OCI-M2 (cell line): ENCODE data around the gene PPFIA1.

Experiments
- DNase-seq: peaks from one replicate; lab custom pipeline; 2025; ENCODE audit not compliant: unreplicated experiment; lab: John Stamatoyannopoulos, UW

The PPFIA1 gene

GRCh38 chr11:70296681-70297080, 26.2 kb downstream of the PPFIA1 start:
- DNase-seq, result no peak

- DNase-seq, result no peak
Measured at GRCh38 chr11:70297341-70297740, 26.9 kb downstream of the PPFIA1 start.

DNA sequence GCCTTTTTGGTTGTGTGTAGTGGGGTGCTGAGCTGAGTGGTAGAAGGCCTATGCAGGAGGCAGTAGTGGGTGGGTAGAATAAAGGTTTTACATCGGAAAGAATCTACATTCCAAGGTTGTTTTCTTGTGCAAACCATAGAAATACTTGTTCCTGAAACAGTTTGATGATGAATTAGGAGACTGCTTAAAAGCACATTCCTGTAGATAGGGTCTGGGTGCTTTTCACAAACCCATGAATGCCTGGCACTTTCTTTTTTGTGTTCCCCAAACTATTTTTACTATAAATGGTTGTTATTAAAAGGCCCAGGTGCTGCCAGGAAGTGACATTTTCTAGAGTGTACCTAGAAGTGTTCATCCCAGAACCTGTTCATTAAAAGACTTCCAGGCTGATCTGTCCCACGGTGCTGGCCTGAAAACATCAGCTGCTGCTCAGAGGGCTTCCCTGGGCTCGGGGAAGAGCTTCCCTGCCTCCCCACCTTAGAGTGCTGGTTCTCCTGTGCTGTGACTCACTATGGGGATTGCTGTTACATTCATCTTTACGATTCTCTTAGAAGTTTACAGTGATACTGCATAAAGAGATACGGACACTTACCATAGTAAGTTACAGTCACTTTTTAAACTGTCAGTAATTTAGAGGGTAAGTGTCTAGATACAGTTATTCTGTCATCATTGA, 27.9 kb downstream of the PPFIA1 start:
- DNase-seq, result no peak

DNA sequence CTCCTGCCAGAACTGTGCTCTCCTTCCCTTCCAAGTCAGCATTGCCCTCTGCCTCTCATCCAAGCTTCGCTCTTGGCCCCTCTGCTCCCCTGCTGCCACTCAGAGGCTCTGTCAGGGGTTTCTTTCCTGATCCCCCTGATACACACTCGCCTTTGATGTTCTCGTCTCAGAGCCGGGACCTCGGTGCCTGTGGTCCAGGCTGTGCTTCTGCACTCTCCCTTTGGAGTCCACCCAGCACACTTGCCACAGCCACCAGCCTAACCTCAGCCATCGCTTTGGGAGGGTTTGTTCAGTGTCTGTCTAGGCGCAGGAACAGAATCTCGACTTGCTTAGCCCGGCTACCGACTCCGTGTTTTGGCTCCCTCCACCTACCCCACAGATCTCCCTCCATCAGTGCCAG, 29.1 kb downstream of the PPFIA1 start:
- DNase-seq, result no peak

DNA sequence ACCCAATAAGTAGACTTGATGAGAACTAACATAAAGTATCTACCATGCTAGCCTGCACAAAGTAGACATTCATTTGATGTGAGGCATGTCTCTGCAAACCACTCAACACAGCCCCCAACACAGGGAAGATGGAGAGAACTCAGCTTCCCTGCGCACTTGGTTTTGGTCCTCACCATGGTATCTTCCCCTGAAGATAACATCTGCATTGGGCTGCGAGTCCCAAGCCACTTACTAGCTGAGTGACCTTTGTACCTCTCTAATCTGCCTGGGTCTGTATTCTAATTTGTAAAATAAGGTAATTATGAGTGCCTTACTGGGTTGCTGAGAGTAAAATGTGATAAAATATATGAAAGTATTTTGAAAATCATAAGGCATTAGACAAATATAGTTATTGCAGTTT, 30.7 kb downstream of the PPFIA1 start:
- DNase-seq, result no peak

- no peak for DNase-seq
Measured at GRCh38 chr11:70301721-70302418, 31.4 kb downstream of the PPFIA1 start.

GRCh38 chr11:70302419-70302752, 31.9 kb downstream of the PPFIA1 start:
- DNase-seq, result no peak

- DNase-seq, result no peak
Measured at GRCh38 chr11:70303070-70303469, 32.6 kb downstream of the PPFIA1 start.

GRCh38 chr11:70304208-70304603, 33.7 kb downstream of the PPFIA1 start:
- DNase-seq, result no peak

GRCh38 chr11:70305501-70305900, 35.0 kb downstream of the PPFIA1 start:
- DNase-seq, result no peak

GRCh38 chr11:70306586-70307033, 36.1 kb downstream of the PPFIA1 start:
- DNase-seq, result no peak

DNA sequence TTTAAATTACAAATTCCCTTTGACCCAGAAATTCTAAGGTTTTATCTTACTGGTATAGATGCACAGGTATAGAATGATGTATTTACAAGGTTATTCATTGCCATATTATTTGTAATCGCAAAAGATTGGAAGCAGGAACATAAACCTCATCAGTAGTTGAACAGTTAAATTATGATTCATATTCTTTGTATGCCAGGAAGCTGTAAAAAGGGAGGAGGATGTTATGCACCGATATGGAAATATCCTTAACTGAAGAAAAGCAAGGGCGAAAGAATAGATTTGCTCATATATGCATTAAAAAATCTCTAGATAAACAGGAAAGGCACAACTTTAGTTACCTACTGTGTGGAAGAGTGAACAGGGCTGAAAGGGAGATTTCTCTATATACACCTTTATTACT, 36.7 kb downstream of the PPFIA1 start:
- DNase-seq, result no peak

DNA sequence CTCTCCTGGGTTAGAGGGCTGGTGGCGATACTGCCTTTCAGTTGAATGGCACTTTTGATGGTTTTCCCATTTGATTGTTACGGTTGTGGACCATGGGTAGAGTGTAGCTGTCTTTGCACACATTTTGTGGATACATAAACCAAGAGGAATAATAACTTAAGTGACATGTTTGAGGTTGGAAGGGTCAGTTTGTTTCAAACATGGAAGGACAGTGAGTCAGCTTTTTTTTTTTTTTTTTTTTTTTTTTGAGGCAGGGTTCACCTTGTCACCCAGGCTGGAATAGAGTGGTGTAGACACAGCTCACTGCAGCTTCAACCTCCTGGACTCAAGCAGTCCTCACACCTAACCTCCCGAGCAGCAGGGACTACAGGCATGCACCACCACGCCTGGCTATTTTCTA, 41.1 kb downstream of the PPFIA1 start:
- no peak for DNase-seq

- no peak for DNase-seq
Measured at GRCh38 chr11:70312401-70313357, 42.2 kb downstream of the PPFIA1 start.

DNA sequence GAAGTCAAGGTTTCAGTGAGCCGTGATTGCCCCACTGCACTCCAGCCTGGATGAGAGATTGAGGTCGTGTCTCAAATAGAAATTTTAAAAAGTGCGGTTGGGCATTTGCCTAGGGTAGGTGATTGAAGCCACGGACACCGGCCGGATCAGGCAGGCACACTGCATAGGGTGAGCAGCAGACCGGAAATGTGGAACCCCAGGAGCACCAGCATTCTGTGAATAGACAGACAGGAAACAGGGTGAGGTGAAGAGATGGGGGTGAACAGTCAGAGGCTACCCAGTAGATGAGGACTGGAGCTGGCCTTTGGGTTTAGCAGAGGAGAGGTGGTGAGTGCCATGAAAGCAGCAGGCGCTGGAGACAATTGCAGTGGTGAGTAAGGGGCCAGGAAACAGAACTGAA, 43.5 kb downstream of the PPFIA1 start:
- DNase-seq, result no peak

DNA sequence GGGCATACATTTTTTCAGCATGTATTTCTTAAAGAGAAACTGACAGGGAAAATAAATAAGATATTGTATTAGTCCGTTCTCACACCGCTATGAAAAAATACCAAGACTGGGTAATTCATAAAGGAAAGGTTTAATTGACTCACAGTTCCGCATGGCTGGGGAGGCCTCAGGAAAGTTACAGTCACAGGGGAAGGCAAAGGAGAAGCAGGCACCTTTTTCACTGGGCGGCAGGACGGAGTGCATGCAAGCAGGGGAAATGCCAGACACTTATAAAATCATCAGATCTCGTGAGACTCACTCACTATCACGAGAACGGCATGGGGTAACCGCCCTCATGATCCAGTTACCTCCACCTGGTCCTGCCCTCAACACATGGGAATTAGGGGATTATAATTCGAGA, 44.2 kb downstream of the PPFIA1 start:
- no peak for DNase-seq

DNA sequence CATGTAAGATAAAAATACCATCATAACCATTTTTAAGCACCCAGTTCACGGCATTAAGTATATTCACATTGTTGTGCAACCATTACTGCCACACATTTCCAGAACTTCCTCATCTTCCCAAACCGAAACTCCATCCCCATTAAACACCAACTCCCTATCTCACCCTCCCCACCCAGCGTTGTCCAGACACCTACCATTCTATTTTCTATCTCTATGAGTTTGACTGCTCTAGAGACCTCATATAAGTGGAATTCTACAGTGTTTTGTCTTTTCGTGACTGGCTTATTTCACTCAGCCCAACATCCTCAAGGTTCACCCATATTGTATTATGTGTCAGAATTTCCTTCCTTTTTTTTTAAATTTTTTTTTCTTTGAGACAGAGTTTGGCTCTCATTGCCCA, 45.2 kb downstream of the PPFIA1 start:
- no peak for DNase-seq

DNA sequence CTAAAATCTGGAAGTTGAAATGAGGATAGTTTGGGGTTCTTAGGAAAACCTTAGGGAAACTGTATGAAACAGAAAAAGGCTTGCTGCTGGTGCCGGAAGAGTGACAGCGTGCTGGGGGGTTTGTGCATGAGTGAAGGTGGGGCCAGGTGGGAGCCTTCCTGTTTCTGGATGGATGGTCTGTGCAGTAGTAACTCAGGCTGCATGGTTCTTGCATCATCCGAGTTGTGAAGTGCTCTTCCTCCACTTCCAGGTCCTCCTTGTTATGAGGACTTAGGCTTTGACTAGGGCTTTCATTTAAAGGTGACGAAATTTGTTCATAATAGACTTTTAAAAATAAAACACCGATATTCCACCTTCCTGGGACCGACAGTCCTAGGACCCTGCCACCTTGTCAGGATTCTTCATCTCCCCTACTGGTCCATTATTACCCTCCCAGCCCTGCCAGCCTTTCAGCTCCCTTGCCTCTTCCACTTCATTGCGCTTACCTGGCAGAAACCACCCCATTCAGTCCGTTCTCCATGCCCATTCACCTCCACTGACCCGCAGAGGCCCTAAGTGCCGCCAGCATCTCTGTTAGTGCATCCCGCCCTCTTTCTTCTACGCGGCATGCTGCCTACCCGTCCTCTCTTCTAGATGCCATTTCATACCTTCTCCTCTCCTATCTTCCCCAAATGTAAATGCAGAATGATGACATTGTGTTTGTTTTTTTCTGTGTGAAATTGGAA, 47.3 kb downstream of the PPFIA1 start:
- DNase-seq, result no peak

- no peak for DNase-seq
Measured at GRCh38 chr11:70319396-70320076, 49.0 kb downstream of the PPFIA1 start.

DNA sequence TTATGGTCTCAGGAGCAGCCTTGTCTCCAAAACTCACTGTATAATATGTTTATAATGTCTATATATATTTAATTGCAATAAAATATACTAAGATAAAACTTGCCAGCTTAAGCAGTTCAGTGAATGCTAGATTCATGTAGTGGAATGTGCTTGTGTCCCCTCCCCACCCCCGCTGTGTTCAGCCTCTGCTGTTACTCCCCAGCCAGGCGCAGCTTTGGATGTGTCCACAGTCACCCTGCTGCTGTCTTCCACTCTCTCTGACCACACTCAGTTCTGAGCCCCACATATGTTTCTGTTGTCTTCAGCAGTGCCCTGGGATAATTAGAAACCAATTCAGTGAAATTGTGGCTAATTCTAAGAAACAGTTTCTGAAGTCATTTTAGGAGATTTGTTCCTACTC, 52.2 kb downstream of the PPFIA1 start:
- DNase-seq, result no peak

DNA sequence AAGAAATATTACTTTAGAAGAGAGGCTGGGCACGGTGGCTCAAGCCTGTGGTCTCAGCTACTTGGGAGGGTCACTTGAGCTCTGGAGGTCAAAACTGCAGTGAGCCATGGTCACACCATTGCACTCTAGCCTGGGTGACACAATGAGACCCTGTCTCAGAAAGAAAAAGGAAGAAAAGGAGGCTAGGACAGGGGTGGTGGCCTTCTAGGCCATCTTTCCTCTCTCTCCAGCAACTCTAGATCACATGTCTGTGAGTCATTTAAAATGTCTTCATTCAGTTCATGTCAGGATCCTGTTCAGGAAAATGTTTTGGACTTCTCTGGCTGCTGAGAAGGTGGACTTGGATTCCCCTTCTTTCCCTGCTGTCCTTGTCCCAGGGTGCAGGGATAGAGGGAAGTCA, 53.3 kb downstream of the PPFIA1 start:
- no peak for DNase-seq
